LNCAP (cell line): ENCODE measurements around the gene AIDA.

ENCODE experiments used
- TF ChIP-seq, protein P1 (sequence below): fragments of 450-650 bp; IDR thresholded peaks from 2 replicates; pipeline ENCODE4 v1.5.1; 2017; ENCODE audit warnings: mild to moderate bottlenecking

The AIDA gene

DNA sequence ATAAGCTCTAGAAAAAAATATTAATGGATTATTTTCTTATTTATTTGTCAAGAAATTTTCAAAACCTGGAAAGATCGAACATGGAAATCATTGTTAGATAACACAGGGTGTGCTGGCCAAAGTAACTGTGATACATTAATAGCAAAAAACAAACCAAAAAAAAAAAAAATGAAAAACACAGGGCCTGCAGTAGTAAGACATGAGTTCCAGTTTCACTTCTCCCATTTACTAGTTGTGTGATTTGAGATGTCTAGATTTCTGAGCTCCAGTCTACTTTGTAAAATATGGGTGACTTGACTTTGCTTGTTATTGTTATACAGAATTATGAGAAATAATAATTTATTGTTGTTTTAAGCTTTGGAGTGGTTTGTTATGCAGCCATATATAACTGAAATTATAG lies 38.4 kb upstream of the AIDA start:
- TF ChIP-seq, protein P1, sequence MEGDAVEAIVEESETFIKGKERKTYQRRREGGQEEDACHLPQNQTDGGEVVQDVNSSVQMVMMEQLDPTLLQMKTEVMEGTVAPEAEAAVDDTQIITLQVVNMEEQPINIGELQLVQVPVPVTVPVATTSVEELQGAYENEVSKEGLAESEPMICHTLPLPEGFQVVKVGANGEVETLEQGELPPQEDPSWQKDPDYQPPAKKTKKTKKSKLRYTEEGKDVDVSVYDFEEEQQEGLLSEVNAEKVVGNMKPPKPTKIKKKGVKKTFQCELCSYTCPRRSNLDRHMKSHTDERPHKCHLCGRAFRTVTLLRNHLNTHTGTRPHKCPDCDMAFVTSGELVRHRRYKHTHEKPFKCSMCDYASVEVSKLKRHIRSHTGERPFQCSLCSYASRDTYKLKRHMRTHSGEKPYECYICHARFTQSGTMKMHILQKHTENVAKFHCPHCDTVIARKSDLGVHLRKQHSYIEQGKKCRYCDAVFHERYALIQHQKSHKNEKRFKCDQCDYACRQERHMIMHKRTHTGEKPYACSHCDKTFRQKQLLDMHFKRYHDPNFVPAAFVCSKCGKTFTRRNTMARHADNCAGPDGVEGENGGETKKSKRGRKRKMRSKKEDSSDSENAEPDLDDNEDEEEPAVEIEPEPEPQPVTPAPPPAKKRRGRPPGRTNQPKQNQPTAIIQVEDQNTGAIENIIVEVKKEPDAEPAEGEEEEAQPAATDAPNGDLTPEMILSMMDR = no peak

DNA sequence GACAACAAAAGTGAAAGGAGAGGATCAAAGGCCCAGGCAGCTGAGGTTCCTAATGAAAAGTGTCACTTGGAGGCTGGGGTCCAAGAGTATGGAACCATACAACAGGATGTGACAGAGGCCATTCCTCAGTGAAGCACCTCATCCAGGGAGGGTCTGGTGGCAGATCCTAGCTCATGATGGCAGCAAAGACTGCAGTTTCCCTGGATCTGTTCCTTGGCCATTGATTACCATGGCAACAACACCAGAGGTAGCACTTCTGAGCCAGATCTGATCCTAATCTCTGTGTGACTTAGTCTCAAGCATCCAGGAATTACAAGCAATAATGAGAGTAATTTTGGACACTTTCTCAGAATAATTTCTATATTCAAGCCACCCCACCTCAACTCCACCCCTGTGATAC lies 37.6 kb upstream of the AIDA start:
- TF ChIP-seq, protein P1 = no peak

DNA sequence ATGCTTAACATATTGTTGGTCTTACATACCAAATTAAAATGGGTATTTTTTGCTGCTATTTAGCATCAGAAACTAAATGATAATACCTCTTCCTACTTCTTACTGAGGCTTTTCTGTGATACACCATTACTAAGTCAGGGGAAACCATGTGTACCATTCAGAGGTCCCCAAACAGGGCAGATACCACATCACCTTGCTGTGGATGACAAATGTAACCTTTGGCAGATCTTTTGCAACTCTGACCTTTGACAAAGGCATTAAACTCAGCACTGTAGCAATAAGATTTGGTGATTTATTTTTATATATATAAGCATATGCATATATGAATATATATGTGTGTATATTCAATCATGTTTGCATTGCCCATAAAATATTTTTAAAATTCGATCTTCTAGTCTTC lies 27.6 kb upstream of the AIDA start:
- TF ChIP-seq, protein P1 = no peak

DNA sequence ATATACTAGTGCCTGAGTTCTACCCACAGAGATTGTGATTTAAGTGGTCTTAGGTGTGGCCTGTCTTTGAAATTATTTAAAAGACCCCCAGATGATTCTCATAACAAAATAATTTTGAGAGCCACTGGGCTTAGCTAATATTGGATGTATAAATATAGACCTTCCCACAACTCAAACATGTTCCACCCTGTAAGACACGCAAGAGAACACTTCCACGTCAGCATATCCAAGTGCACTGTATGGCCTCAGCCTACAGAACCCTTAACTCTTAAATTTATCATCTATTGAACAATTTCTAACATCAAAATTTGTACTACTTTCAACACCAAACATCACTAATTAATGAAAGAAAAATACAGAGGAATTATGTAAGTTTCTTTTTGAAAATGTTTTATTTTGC lies 27.2 kb upstream of the AIDA start:
- TF ChIP-seq, protein P1 = no peak

DNA sequence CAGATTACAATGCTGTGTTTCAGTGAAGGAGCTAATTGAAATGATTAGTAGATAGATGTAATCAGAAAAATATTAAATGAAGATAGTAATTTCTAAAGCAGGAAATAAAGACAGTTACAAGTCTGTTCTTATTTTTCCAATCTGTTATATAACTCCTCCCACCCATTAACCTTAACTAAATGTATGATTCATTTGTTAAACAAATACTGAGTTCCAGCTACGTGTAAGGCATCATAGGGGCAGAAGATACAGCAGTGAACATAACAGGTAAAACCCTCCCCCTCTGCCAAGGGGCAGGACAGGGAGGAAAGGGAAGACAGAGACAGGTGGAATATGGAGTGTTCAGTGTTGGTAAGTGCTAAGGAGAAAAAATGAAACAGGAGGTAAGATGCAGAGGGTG lies 24.7 kb upstream of the AIDA start, which contains the start of gene FAM177B:
FAM177B (plus strand) TSS at position 231 of the 400 bp plus-strand sequence. CDS start 9,344 bp downstream, outside the sequence.
- TF ChIP-seq, protein P1 = no peak

DNA sequence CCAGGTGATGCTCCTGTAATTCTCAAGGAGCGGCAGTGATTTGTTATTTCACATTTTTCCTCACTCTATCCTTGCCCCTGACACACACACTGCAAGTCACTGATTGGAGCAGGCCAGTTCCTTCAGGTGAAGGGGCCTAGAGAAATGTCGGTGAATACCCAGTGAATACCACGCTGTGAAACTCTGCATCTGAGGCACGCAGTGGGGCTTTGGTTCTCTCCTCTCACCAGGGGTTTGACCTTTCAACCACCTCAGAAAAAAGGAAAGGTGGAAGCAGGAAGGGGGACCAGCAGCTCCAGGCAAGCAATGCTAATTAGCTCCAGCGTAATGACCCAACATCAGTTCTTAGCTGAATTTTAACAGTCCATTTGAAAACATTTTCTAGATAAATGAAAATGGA lies 24.2 kb upstream of the AIDA start:
- TF ChIP-seq, protein P1 = no peak

DNA sequence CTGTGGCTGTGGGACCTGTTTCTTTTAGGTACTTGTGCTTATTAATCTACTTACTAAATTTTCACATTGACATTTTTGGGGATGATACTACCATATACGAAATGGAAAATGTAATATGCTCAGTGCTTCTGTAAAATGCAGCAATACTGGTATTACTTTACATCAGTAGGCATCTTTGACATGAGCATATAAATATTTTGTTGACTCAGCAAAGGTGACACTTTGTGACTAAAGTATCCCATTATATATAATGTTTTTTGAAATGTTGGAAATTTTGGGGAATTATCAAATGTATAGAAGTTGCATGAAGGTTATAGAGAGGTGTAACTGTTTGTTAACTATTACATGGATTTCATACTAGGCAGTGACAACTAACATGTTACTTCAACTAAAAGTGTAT lies 22.4 kb upstream of the AIDA start:
- TF ChIP-seq, protein P1 = no peak
